Astrocyte (in vitro differentiated cells and primary cell): ENCODE results near the gene DTX2. TPM values are rescaled to one million over a fixed set of nuclear protein-coding genes. Genes with fewer than 3 reads are reported as not detected.
"Not testable (repeated sequence)": the region's sequence is repeated elsewhere in the genome, so short reads cannot be mapped to it uniquely, and the experiment has no call there.

ENCODE experiments used
- DNase-seq: peaks from one replicate; pipeline ENCODE4 v3.0.0-alpha.2; 2010; ENCODE audit warnings: low read depth
- FAIRE-seq: peaks from 2 replicates; lab custom pipeline; 2011; peaks lifted over from hg19 to GRCh38; lab: Jason Lieb, UNC
- H2AFZ ChIP-seq: 2 replicates; pipeline ENCODE4 v1.6.0; 2012; ENCODE audit warnings: low read depth, low read length, inconsistent platforms
- H3K27ac ChIP-seq: 2 replicates; pipeline ENCODE4 v1.5.1; 2011; ENCODE audit warnings: low read depth, low read length, inconsistent platforms
- H3K27me3 ChIP-seq: 2 replicates; pipeline ENCODE4 v1.6.0; 2011; ENCODE audit warnings: low read length, inconsistent platforms; ENCODE audit not compliant: insufficient read depth
- H3K36me3 ChIP-seq: 2 replicates; pipeline ENCODE4 v1.5.1; 2011; ENCODE audit warnings: low read length, inconsistent platforms; ENCODE audit not compliant: insufficient read depth
- H3K4me1 ChIP-seq: 2 replicates; pipeline ENCODE4 v1.5.1; 2011; ENCODE audit warnings: low read length, inconsistent platforms; ENCODE audit not compliant: insufficient read depth
- H3K4me2 ChIP-seq: 2 replicates; pipeline ENCODE4 v1.6.0; 2012; ENCODE audit warnings: low read length, inconsistent platforms
- H3K4me3 ChIP-seq: 2 replicates; pipeline ENCODE4 v1.5.1; 2011; ENCODE audit warnings: low read depth, mild to moderate bottlenecking, low read length, inconsistent platforms; ENCODE audit not compliant: insufficient read depth
- H3K79me2 ChIP-seq: 2 replicates; pipeline ENCODE4 v1.6.0; 2012; ENCODE audit warnings: mild to moderate bottlenecking, low read length, inconsistent platforms; ENCODE audit not compliant: insufficient read depth
- H3K9ac ChIP-seq: 2 replicates; pipeline ENCODE4 v1.6.0; 2012; ENCODE audit warnings: mild to moderate bottlenecking, low read length, inconsistent platforms
- H3K9me3 ChIP-seq: 2 replicates; pipeline ENCODE4 v1.5.1; 2012; ENCODE audit warnings: low read depth, mild to moderate bottlenecking, low read length, inconsistent platforms; ENCODE audit not compliant: insufficient read depth
- H4K20me1 ChIP-seq: 2 replicates; pipeline ENCODE4 v1.6.0; 2012; ENCODE audit warnings: low read length, inconsistent platforms; ENCODE audit not compliant: insufficient read depth
- H3K27ac Mint-ChIP-seq: one replicate; pipeline ENCODE4 v1.8.0; 2021; ENCODE audit warnings: mild to moderate bottlenecking, mixed read lengths; ENCODE audit not compliant: unreplicated experiment
- H3K27me3 Mint-ChIP-seq: one replicate; pipeline ENCODE4 v1.8.0; 2021; ENCODE audit warnings: low read depth, mixed read lengths; ENCODE audit not compliant: unreplicated experiment
- H3K36me3 Mint-ChIP-seq: one replicate; pipeline ENCODE4 v1.8.0; 2021; ENCODE audit warnings: low read depth, mixed read lengths; ENCODE audit not compliant: unreplicated experiment
- H3K4me1 Mint-ChIP-seq: one replicate; pipeline ENCODE4 v1.8.0; 2021; ENCODE audit warnings: low read depth, mixed read lengths; ENCODE audit not compliant: unreplicated experiment
- H3K4me3 Mint-ChIP-seq: one replicate; pipeline ENCODE4 v1.8.0; 2021; ENCODE audit warnings: mild to moderate bottlenecking, moderate library complexity, mixed read lengths; ENCODE audit not compliant: unreplicated experiment
- H3K9me3 Mint-ChIP-seq: one replicate; pipeline ENCODE4 v1.8.0; 2021; ENCODE audit warnings: mild to moderate bottlenecking, mixed read lengths; ENCODE audit not compliant: unreplicated experiment
- EZH2 ChIP-seq: IDR thresholded peaks from 2 replicates; pipeline ENCODE4 v1.6.1; 2012; ENCODE audit warnings: mild to moderate bottlenecking, low read length, inconsistent platforms; ENCODE audit not compliant: insufficient read depth
- total RNA-seq: library from RNA; stranded (reverse); gene quantifications from 2 replicates; pipeline ENCODE4 v1.2.1, GENCODE V29; 2021
- TF ChIP-seq, protein P1 (sequence below): IDR thresholded peaks from 2 replicates; pipeline ENCODE4 v1.5.1; 2011; ENCODE audit warnings: low read depth, mild to moderate bottlenecking, inconsistent platforms, low read length, moderate library complexity; ENCODE audit not compliant: insufficient read depth

DTX2 gene
- total RNA-seq, 1 donor from 2014 or later = 19.7 TPM

DNA sequence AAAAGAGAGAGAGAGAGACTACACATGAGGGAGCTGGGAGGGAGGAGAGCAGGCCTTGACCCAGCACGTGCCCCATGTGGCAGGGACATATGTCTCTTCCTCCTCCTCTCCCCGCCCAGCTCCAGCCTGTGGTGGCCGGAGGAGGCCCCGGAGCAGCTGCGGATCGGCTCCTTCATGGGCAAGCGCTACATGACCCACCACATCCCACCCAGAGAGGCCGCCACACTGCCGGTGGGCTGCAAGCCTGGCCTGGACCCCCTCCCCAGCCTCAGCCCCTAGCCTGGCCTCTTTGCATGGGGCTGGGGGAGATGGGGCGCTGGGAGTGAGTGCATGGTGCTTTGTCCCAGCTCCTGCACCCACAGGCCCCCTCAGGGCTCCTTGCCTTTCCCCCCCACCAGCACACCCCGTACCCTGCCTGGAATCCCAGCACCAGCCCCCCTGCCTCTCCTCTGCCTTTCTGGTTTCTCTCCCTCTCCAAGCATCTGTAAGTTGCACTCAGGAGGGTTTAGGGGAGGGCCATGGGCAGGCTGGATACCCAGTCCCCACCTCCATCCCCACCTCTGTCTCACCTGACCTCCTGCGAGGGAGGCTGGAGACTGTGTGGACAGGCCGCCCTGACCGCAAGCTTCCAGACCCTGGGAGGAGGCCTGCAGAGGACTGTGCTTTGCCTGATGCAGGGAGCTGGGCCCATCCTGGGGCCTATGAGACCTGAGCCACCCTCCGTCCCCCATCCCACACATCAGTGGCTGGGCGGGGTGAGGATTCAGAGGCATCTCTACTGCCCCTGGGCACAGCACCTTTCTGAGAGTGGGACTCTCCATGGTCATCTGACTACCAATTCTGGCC lies 53.6 kb downstream of the DTX2 start:
- Histone ChIP-seq H3K4me1 (peaks cover 2% of the 10 kb centered on the region), H3K9me3 (no peaks in the 10 kb centered on the region), H3K4me3 (no peak overlapping the region), H3K9ac (no peak overlapping the region), H3K79me2 (no peaks in the 10 kb centered on the region), H3K27ac (no peak overlapping the region), H2AFZ (no peak overlapping the region), H3K36me3 (no peaks in the 10 kb centered on the region), H3K27me3 (no peaks in the 10 kb centered on the region), H4K20me1 (no peaks in the 10 kb centered on the region), H3K4me2 (no peak overlapping the region)
- Mint-ChIP-seq H3K27me3 (no peaks in the 10 kb centered on the region), H3K36me3 (no peaks in the 10 kb centered on the region), H3K4me1 (no peaks in the 10 kb centered on the region), H3K27ac (no peak overlapping the region), H3K4me3 (no peak overlapping the region), H3K9me3 (peaks cover 1% of the 10 kb centered on the region)
- TF ChIP-seq, protein P1, sequence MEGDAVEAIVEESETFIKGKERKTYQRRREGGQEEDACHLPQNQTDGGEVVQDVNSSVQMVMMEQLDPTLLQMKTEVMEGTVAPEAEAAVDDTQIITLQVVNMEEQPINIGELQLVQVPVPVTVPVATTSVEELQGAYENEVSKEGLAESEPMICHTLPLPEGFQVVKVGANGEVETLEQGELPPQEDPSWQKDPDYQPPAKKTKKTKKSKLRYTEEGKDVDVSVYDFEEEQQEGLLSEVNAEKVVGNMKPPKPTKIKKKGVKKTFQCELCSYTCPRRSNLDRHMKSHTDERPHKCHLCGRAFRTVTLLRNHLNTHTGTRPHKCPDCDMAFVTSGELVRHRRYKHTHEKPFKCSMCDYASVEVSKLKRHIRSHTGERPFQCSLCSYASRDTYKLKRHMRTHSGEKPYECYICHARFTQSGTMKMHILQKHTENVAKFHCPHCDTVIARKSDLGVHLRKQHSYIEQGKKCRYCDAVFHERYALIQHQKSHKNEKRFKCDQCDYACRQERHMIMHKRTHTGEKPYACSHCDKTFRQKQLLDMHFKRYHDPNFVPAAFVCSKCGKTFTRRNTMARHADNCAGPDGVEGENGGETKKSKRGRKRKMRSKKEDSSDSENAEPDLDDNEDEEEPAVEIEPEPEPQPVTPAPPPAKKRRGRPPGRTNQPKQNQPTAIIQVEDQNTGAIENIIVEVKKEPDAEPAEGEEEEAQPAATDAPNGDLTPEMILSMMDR = no peak
- no peak for TF ChIP-seq EZH2
- FAIRE-seq (no peak), DNase-seq (no peak)

DNA sequence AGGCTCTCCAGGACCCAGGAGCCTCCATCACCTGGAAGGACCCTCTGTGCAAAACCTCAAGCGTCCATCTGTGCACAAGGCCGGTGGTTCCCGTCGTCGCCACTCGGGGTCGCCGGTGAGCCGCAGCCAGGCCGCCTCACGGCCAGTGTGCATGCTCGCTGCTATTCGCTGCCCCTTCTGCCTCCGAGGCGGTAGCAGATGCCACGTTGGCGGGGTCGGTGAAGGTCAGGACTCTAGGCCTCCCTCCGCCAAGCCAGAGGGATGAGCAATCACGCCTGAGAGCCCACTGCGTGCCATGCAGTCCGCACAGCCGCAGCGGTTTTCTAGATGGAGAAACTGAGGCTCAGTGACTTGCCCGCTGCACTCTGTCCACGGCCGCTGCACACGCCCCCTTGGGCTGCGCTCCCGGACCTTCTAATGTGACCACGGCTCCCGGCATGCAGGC lies 54.5 kb downstream of the DTX2 start:
- Histone ChIP-seq H3K9ac (no peak overlapping the region), H3K9me3 (no peaks in the 10 kb centered on the region), H3K36me3 (no peaks in the 10 kb centered on the region), H3K79me2 (no peaks in the 10 kb centered on the region), H3K4me1 (peaks cover 2% of the 10 kb centered on the region), H3K27ac (no peak overlapping the region), H2AFZ (peak overlapping the region; percentile 81), H4K20me1 (no peaks in the 10 kb centered on the region), H3K4me2 (peak overlapping the region; percentile 76), H3K4me3 (no peak overlapping the region), H3K27me3 (no peaks in the 10 kb centered on the region)
- Mint-ChIP-seq H3K9me3 (peaks cover 1% of the 10 kb centered on the region), H3K4me3 (no peak overlapping the region), H3K27me3 (no peaks in the 10 kb centered on the region), H3K4me1 (peaks cover 2% of the 10 kb centered on the region), H3K27ac (no peak overlapping the region), H3K36me3 (no peaks in the 10 kb centered on the region)
- no peak for FAIRE-seq
- no peak for TF ChIP-seq EZH2
- TF ChIP-seq, protein P1 = peak; percentile 35
- DNase-seq = peak; percentile 29

DNA sequence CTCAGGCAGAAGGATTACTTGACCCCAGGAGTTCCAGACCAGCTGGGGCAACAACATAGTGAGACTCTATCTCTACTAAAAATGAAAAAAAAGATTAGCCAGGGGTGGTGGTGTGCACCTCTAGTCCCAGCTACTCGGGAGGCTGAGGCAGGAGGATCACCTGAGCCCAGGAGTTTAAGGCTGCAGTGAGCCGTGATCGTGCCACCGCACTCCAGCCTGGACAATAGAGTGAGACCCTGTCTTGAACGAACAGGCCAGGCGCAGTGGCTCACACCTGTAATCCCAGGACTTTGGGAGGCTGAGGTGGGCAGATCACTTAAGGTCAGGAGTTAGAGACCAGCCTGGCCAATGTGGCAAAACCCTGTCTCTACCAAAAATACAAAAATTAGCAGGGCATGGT lies 55.4 kb downstream of the DTX2 start:
- H3K27ac ChIP-seq, H3K79me2 ChIP-seq, H3K9me3 Mint-ChIP-seq, H3K36me3 Mint-ChIP-seq, H3K4me1 ChIP-seq, H3K27ac Mint-ChIP-seq, FAIRE-seq, H3K4me2 ChIP-seq, DNase-seq, H3K27me3 Mint-ChIP-seq, H3K36me3 ChIP-seq, H2AFZ ChIP-seq, H3K27me3 ChIP-seq, H3K9ac ChIP-seq, H3K9me3 ChIP-seq, H4K20me1 ChIP-seq, H3K4me3 ChIP-seq, H3K4me3 Mint-ChIP-seq, H3K4me1 Mint-ChIP-seq: not testable (repeated sequence)

DNA sequence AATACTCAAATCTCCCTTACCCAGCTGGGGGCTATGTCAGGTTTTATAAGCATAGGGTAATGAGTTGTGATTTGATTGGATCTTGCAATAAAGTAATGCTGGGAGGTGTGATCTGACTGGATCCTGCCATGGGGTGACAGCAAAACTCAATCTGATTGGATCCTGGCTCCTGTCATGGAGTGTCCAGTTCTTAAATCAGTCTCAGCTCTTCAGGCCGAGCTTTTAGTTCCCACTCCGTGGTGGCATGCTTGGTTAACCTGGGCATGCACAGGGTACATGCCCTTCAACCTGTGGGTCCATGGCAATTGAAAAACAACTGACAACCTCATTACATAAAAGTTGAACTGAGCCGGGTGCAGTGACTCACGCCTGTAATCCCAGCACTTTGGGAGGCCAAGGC lies 64.7 kb downstream of the DTX2 start:
- not testable (repeated sequence) for H3K9me3 Mint-ChIP-seq, H3K4me2 ChIP-seq, DNase-seq, H3K9me3 ChIP-seq, H2AFZ ChIP-seq, H3K27ac Mint-ChIP-seq, H3K4me1 ChIP-seq, H3K27me3 ChIP-seq, H3K36me3 ChIP-seq, H3K4me1 Mint-ChIP-seq, H4K20me1 ChIP-seq, H3K27ac ChIP-seq, FAIRE-seq, H3K4me3 Mint-ChIP-seq, H3K4me3 ChIP-seq, H3K27me3 Mint-ChIP-seq, H3K9ac ChIP-seq, H3K79me2 ChIP-seq, H3K36me3 Mint-ChIP-seq

DNA sequence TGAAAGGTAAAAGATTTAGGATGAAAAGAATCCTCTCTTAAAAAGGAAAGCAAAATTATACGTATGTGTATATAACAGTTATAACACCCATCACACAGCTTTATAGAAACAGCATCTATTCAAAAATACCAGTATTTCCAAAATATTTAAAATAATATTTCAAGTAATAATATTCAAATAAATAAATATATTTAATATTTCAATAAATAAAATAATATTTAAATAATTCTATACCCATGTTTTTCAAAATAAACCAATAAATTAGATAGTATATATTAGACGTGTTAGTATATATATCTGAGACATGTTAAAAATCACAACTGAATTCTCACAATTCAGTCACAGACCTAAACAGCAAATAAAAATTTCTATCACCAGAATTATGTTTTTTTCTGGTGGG lies 70.1 kb downstream of the DTX2 start:
- not testable (repeated sequence) for H3K4me2 ChIP-seq, H3K4me3 ChIP-seq, FAIRE-seq, H3K9me3 ChIP-seq, H3K4me1 ChIP-seq, H3K27me3 ChIP-seq, H3K4me1 Mint-ChIP-seq, H3K4me3 Mint-ChIP-seq, H3K27me3 Mint-ChIP-seq, H3K9ac ChIP-seq, H4K20me1 ChIP-seq, H3K27ac ChIP-seq, H3K79me2 ChIP-seq, H3K36me3 ChIP-seq, H3K36me3 Mint-ChIP-seq, DNase-seq, H3K9me3 Mint-ChIP-seq, H3K27ac Mint-ChIP-seq, H2AFZ ChIP-seq
